ENCODE data around the gene RNF2. TPM values are rescaled to one million over a fixed set of nuclear protein-coding genes. Genes with fewer than 3 reads are reported as not detected.
"Not testable (repeated sequence)": the region's sequence is repeated elsewhere in the genome, so short reads cannot be mapped to it uniquely, and the experiment has no call there.

Gene RNF2
- 10 to 100 TPM; 19.2 to 29.7 (median 21.6) TPM for total RNA-seq
- 1 to 10 TPM; 5.2 to 6.8 (median 6.7) TPM for polyA plus RNA-seq
- long read RNA-seq, donor 1, transcript RNF2-202 (7 exons, 3,606 nt), result major isoform, 8 of 8 reads
- long read RNA-seq, donor 1, partial matches to known transcripts, result 0 of 8 reads
- long read RNA-seq, donor 1, other reads (novel, unspliced or antisense), result 0 of 8 reads
- long read RNA-seq, donor 2, transcript RNF2-202 (7 exons, 3,606 nt), result major isoform, 10 of 10 reads
- long read RNA-seq, donor 2, partial matches to known transcripts, result 0 of 10 reads
- long read RNA-seq, donor 2, other reads (novel, unspliced or antisense), result 0 of 10 reads

GRCh38 chr1:185044981-185045813, at the start of gene RNF2:
Gene RNF2 (plus strand): TSS chr1:185045558. CDS start chr1:185087554, 41,996 bp downstream.
- H3K27me3 ChIP-seq (replicated peaks in 1 of 7), result no peaks in the 10 kb centered on the region
- peak within 1 kb of the TSS; percentile 65 to 93 (median 90) for H3K27ac ChIP-seq
- intact Hi-C loops (cut with DNase I; ENCODE audit: low total_unique reads), result no loop called here
- peak within 1 kb of the TSS; percentile 70 to 84 (median 77) for H3K4me3 ChIP-seq
- no peaks in the 10 kb centered on the region for H3K36me3 ChIP-seq
- 1 to 3% (median 2%) methylated on average over 27 to 89 of the region's 89 CpGs for WGBS, 5 donors
- H3K4me1 ChIP-seq, result peaks cover 10 to 37% (median 25%) of the 10 kb centered on the region in 6 donors
- no peaks in the 10 kb centered on the region for H3K9me3 ChIP-seq
- peak in 1 of 3 donors; percentile 6 for TF ChIP-seq POLR2A (IDR thresholded peaks at IDR 0.05)
- peak; percentile 63 to 85 (median 81) for TF ChIP-seq POLR2AphosphoS5 (IDR thresholded peaks at IDR 0.05)
- peak in 3 of 11 experiments; percentile 24 to 27 (median 24) for TF ChIP-seq CTCF (IDR thresholded peaks at IDR 0.05 in 8 of 11, conservative IDR thresholded peaks at IDR 0.05 in 3 of 11)
- DNase-seq, result peak; percentile 96

GRCh38 chr1:184999974-185000373, 45.4 kb upstream of the RNF2 start:
- H3K27me3 ChIP-seq (replicated peaks in 1 of 7); H3K9me3 ChIP-seq; H3K4me1 ChIP-seq; intact Hi-C loops (cut with DNase I; ENCODE audit: low total_unique reads); H3K27ac ChIP-seq; DNase-seq; H3K36me3 ChIP-seq; H3K4me3 ChIP-seq: not testable (repeated sequence)
- WGBS, 5 donors, result 84 to 97% (median 94%) methylated on average over 6 of the region's 6 CpGs

- H3K9me3 ChIP-seq; H3K27me3 ChIP-seq (replicated peaks in 1 of 7); H3K4me3 ChIP-seq; intact Hi-C loops (cut with DNase I; ENCODE audit: low total_unique reads); H3K27ac ChIP-seq; H3K36me3 ChIP-seq; H3K4me1 ChIP-seq; DNase-seq: not testable (repeated sequence)
- WGBS, 5 donors, result 91 to 96% (median 95%) methylated on average over 17 to 26 of the region's 26 CpGs
Measured at GRCh38 chr1:185001312-185001880, 44.0 kb upstream of the RNF2 start.

- DNase-seq, result no peak
- no peak for TF ChIP-seq POLR2AphosphoS5 (IDR thresholded peaks at IDR 0.05)
- TF ChIP-seq CTCF (IDR thresholded peaks at IDR 0.05 in 8 of 11, conservative IDR thresholded peaks at IDR 0.05 in 3 of 11), result no peak
- no peak for TF ChIP-seq POLR2A (IDR thresholded peaks at IDR 0.05)
- Histone ChIP-seq H3K4me3 (no peak overlapping the region), H3K36me3 (no peaks in the 10 kb centered on the region), H3K27me3 (replicated peaks in 1 of 7) (no peaks in the 10 kb centered on the region), H3K9me3 (no peaks in the 10 kb centered on the region), H3K4me1 (no peaks in the 10 kb centered on the region), H3K27ac (no peak overlapping the region)
- intact Hi-C loops (cut with DNase I; ENCODE audit: low total_unique reads), result no loop called here
Measured at GRCh38 chr1:185008838-185009237, 36.5 kb upstream of the RNF2 start.

- Histone ChIP-seq H3K27ac (no peak overlapping the region), H3K9me3 (no peaks in the 10 kb centered on the region), H3K36me3 (no peaks in the 10 kb centered on the region), H3K4me1 (no peaks in the 10 kb centered on the region), H3K4me3 (no peak overlapping the region), H3K27me3 (replicated peaks in 1 of 7) (no peaks in the 10 kb centered on the region)
- TF ChIP-seq POLR2A (IDR thresholded peaks at IDR 0.05) (no peak), CTCF (IDR thresholded peaks at IDR 0.05 in 8 of 11, conservative IDR thresholded peaks at IDR 0.05 in 3 of 11) (no peak), POLR2AphosphoS5 (IDR thresholded peaks at IDR 0.05) (no peak)
- intact Hi-C loops (cut with DNase I; ENCODE audit: low total_unique reads), result no loop called here
- DNase-seq, result no peak
Measured at GRCh38 chr1:185010361-185010760, 35.0 kb upstream of the RNF2 start.
